OCI-LY7 (cell line): ENCODE measurements around the gene CFAP77. TPM values are rescaled to one million over a fixed set of nuclear protein-coding genes. Genes with fewer than 3 reads are reported as not detected.

Experiments used
- BruUV-seq: library from RNA; stranded (reverse); fragments of 400-500 nt; replicated peaks from 2 replicates; lab custom pipeline; 2021; lab: Mats Ljungman, UMichigan
- CTCF ChIA-PET: fragments of 300-600 bp; sonication (Branson Sonifier 250); formaldehyde crosslinking; loops from one replicate; lab custom pipeline; 2022; ENCODE audit warnings: antibody characterized with exemption; ENCODE audit not compliant: unreplicated experiment; lab: Charles Lee
- POLR2A ChIA-PET: fragments of 300-600 bp; sonication (Branson Sonifier 250); formaldehyde crosslinking; loops from one replicate; lab custom pipeline; 2022; ENCODE audit warnings: antibody characterized with exemption; lab: Charles Lee
- DNase-seq: peaks from one replicate; pipeline ENCODE4 v3.0.0-alpha.2; 2015; ENCODE audit warnings: low spot score
- H2AFZ ChIP-seq: fragments of 200-600 bp; sonication (generic), shearing (Covaris generic); 2 replicates; pipeline ENCODE4 v1.6.1; 2014; ENCODE audit warnings: mild to moderate bottlenecking, antibody characterized with exemption, low read length, moderate library complexity
- H3K27ac ChIP-seq: fragments of 200-600 bp; sonication (generic); 2 replicates; pipeline ENCODE4 v1.5.1; 2014; ENCODE audit warnings: mixed run types, low read depth, mild to moderate bottlenecking, moderate library complexity, low read length, inconsistent platforms; ENCODE audit not compliant: poor library complexity, severe bottlenecking
- H3K36me3 ChIP-seq: fragments of 200-600 bp; sonication (generic); 2 replicates; pipeline ENCODE4 v1.6.1; 2014; ENCODE audit warnings: mild to moderate bottlenecking, antibody characterized with exemption, low read length, moderate library complexity, mixed read lengths; ENCODE audit not compliant: insufficient read depth
- H3K4me1 ChIP-seq: fragments of 200-600 bp; sonication (generic); 2 replicates; pipeline ENCODE4 v1.5.1; 2014; ENCODE audit warnings: mild to moderate bottlenecking, low read length; ENCODE audit not compliant: insufficient read depth, poor library complexity, severe bottlenecking
- H3K4me2 ChIP-seq: fragments of 200-600 bp; sonication (generic); 2 replicates; pipeline ENCODE4 v1.6.1; 2014; ENCODE audit warnings: mild to moderate bottlenecking, low read length
- H3K4me3 ChIP-seq: fragments of 200-600 bp; sonication (generic); 2 replicates; pipeline ENCODE4 v1.5.1; 2014; ENCODE audit warnings: mild to moderate bottlenecking, low read depth, low read length; ENCODE audit not compliant: poor library complexity, severe bottlenecking
- H3K79me2 ChIP-seq: fragments of 200-600 bp; sonication (generic); 2 replicates; pipeline ENCODE4 v1.6.1; 2016; ENCODE audit warnings: low read depth, mild to moderate bottlenecking, low read length, moderate library complexity, mixed read lengths; ENCODE audit not compliant: insufficient read depth
- H3K9me2 ChIP-seq: fragments of 200-600 bp; sonication (generic); 2 replicates; pipeline ENCODE4 v1.6.1; 2016; ENCODE audit warnings: mild to moderate bottlenecking, low read length, mixed read lengths; ENCODE audit not compliant: insufficient read depth
- H3K9me3 ChIP-seq: fragments of 200-600 bp; sonication (generic); 2 replicates; pipeline ENCODE4 v1.6.1; 2014; ENCODE audit warnings: mild to moderate bottlenecking, mixed run types, low read length, mixed read lengths
- H4K20me1 ChIP-seq: fragments of 200-600 bp; sonication (generic); 2 replicates; pipeline ENCODE4 v1.6.1; 2014; ENCODE audit warnings: mild to moderate bottlenecking, antibody characterized with exemption, low read length, moderate library complexity, mixed read lengths; ENCODE audit not compliant: insufficient read depth
- EZH2phosphoT487 ChIP-seq: fragments of 200-600 bp; sonication (generic); IDR thresholded peaks from 2 replicates; pipeline ENCODE4 v1.6.1; 2018; ENCODE audit warnings: low read depth, borderline replicate concordance, mild to moderate bottlenecking, mixed run types, antibody characterized with exemption, low read length, moderate library complexity, mixed read lengths
- intact Hi-C: fragments of 100-400 bp; cut with micrococcal nuclease; formaldehyde crosslinking; loops from one replicate; pipeline ENCODE4 v1.10.0; 2022; ENCODE audit not compliant: unreplicated experiment
- total RNA-seq, 2 experiments: library from RNA; depleted of rRNA in 1 of 2; stranded (reverse); fragments of >200 nt in 1 of 2; shearing (Covaris generic) in 1 of 2; gene quantifications; 2 replicates each; pipeline ENCODE4 v1.2.3, GENCODE V29; 2014 to 2022
- TF ChIP-seq, protein P1 (sequence below): fragments of 200-600 bp; sonication (generic); conservative IDR thresholded peaks from 2 replicates; pipeline ENCODE4 v1.5.1; 2014; ENCODE audit warnings: mild to moderate bottlenecking, antibody characterized with exemption, low read length, moderate library complexity, mixed read lengths

Gene CFAP77
- total RNA-seq, 2 experiments from 2014 or later, result not detected

DNA sequence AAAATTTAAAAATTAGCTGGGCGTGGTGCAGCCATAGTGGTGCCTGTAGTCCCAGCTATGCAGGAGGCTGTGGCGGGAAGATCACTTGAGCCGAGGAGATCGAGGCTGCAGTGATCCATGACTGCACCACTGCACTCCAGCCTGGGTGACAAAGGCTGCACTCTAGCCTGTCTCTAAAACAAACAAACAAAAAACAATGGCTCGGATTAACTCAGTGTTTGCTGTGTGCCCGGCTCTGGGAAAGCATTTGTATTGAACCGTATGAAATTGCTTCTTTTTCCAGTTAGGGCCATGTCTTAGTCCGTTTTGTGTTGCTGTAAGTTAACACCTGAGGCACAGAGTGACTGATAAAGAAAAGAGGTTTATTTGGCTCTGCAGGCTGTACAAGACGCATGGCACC lies 62.6 kb downstream of the CFAP77 start:
- H4K20me1 ChIP-seq, result no peaks in the 10 kb centered on the region
- BruUV-seq, result no TSS peak
- peaks cover 9% of the 10 kb centered on the region for H3K4me1 ChIP-seq
- intact Hi-C loops, result no loop called here
- H3K79me2 ChIP-seq, result no peaks in the 10 kb centered on the region
- no peak overlapping the region for H3K27ac ChIP-seq
- DNase-seq, result no peak
- TF ChIP-seq, protein P1, sequence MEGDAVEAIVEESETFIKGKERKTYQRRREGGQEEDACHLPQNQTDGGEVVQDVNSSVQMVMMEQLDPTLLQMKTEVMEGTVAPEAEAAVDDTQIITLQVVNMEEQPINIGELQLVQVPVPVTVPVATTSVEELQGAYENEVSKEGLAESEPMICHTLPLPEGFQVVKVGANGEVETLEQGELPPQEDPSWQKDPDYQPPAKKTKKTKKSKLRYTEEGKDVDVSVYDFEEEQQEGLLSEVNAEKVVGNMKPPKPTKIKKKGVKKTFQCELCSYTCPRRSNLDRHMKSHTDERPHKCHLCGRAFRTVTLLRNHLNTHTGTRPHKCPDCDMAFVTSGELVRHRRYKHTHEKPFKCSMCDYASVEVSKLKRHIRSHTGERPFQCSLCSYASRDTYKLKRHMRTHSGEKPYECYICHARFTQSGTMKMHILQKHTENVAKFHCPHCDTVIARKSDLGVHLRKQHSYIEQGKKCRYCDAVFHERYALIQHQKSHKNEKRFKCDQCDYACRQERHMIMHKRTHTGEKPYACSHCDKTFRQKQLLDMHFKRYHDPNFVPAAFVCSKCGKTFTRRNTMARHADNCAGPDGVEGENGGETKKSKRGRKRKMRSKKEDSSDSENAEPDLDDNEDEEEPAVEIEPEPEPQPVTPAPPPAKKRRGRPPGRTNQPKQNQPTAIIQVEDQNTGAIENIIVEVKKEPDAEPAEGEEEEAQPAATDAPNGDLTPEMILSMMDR, result no peak
- TF ChIP-seq EZH2phosphoT487, result no peak
- H3K4me2 ChIP-seq, result no peak overlapping the region
- no peak overlapping the region for H3K4me3 ChIP-seq
- H2AFZ ChIP-seq, result no peak overlapping the region
- ChIA-PET POLR2A (no interaction called here), CTCF (no interaction called here)
- H3K9me2 ChIP-seq, result no peaks in the 10 kb centered on the region
- H3K36me3 ChIP-seq, result no peaks in the 10 kb centered on the region
- no peaks in the 10 kb centered on the region for H3K9me3 ChIP-seq

DNA sequence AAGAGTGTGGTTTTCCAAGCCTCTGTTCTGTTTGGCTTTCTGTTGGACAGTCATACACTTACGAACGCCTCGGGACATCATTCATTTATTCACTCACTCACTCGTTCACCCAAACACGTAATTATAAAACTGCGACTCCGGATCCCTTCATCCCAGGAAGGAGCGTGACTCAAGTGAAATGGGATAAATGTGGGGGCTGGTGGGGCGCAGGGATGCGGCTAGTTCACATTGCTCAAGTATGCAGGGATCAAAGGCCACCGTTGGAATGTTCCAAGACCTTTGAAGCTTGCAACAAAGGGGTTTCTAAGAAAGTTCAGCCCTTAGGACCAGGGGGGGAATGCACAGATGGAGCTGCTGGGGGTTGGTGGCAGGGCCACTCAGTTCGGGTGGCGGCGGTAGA lies 64.2 kb downstream of the CFAP77 start:
- H3K4me2 ChIP-seq, result no peak overlapping the region
- no TSS peak for BruUV-seq
- H3K9me2 ChIP-seq, result no peaks in the 10 kb centered on the region
- H3K4me3 ChIP-seq, result no peak overlapping the region
- ChIA-PET CTCF (no interaction called here), POLR2A (no interaction called here)
- no peak for TF ChIP-seq EZH2phosphoT487
- TF ChIP-seq, protein P1, result no peak
- no peak overlapping the region for H3K27ac ChIP-seq
- no peaks in the 10 kb centered on the region for H3K36me3 ChIP-seq
- no peaks in the 10 kb centered on the region for H3K79me2 ChIP-seq
- H3K9me3 ChIP-seq, result no peaks in the 10 kb centered on the region
- DNase-seq, result no peak
- H2AFZ ChIP-seq, result no peak overlapping the region
- intact Hi-C loops, result no loop called here
- no peaks in the 10 kb centered on the region for H4K20me1 ChIP-seq
- peaks cover 9% of the 10 kb centered on the region for H3K4me1 ChIP-seq

DNA sequence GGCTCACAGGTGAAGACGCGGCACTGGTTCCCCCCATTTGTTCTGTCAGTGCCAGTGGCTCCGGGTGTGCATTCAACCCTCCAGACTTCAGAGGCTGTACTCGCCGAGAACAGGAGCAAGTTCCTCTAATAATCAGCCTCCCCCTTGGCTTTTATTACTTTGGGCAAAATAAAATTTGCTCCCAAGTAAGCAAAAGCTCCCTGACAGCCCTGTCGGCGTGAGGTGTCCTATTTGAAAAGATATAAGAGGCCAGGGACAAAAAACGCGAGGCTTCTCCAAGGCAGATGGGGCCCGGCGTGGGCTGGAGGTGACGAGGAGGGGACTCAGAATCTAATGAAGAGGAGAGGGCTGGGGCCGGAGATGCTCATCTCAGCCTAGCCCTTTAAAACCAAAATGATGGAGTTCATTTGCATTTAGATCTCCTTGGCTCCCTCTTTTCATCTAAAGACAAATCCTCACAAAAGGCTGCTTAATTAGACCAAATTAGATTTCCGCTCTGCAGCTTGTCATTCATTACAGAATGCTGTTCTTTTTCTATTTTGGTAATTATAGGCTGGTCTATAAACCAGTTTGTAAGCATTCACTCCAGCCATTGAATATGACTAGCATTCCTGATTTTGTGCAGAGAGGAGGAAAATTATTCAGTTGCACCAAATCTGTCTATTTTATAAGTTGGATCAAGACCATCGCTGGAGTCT lies 68.5 kb downstream of the CFAP77 start:
- Histone ChIP-seq H4K20me1 (no peaks in the 10 kb centered on the region), H3K9me3 (no peaks in the 10 kb centered on the region), H3K79me2 (no peaks in the 10 kb centered on the region), H3K9me2 (no peaks in the 10 kb centered on the region), H3K4me3 (no peak overlapping the region), H3K4me2 (no peak overlapping the region), H3K4me1 (no peaks in the 10 kb centered on the region), H3K36me3 (no peaks in the 10 kb centered on the region), H3K27ac (no peak overlapping the region), H2AFZ (no peak overlapping the region)
- ChIA-PET POLR2A (no interaction called here), CTCF (no interaction called here)
- BruUV-seq, result no TSS peak
- DNase-seq, result no peak
- intact Hi-C loops, result no loop called here
- TF ChIP-seq EZH2phosphoT487, result no peak
- TF ChIP-seq, protein P1, result no peak
